Naive thymus-derived CD4-positive, alpha-beta T cell (primary cell): ENCODE results near the gene NLGN4X. TPM values are rescaled to one million over a fixed set of nuclear protein-coding genes. Genes with fewer than 3 reads are reported as not detected.

Experiments used
- ATAC-seq: fragments of 150-1000 bp; cut with Tn5 transposase; 2 replicates; pipeline ENCODE4 v1.10.0; 2021; ENCODE audit warnings: mild to moderate bottlenecking, moderate library complexity
- CTCF ChIA-PET: fragments of 350-600 bp; sonication (Branson Sonifier 250); formaldehyde crosslinking; loops from one replicate; lab custom pipeline; 2021; ENCODE audit warnings: antibody characterized with exemption; lab: Charles Lee
- POLR2A ChIA-PET: fragments of 350-600 bp; sonication (Branson Sonifier 250); formaldehyde crosslinking; loops from one replicate; lab custom pipeline; 2021; ENCODE audit warnings: antibody characterized with exemption, inconsistent platforms; lab: Charles Lee
- DNase-seq, 9 donors: peaks; one replicate each; pipeline versions ENCODE4 v3.0.0 to v3.0.0-alpha.2; 2020 to 2022; ENCODE audit warnings: mixed read lengths in 1 of 9
- H3K27ac ChIP-seq: one replicate; pipeline ENCODE4 v1.7.0; 2013; ENCODE audit warnings: mild to moderate bottlenecking, low read depth, low read length, moderate library complexity
- H3K27me3 ChIP-seq, 2 donors: one replicate each; pipeline ENCODE4 v1.7.0; 2013; ENCODE audit warnings: low read length in 2 of 2, mild to moderate bottlenecking in 2 of 2, moderate library complexity in 2 of 2; ENCODE audit not compliant: control insufficient read depth in 2 of 2, insufficient read depth in 2 of 2
- H3K36me3 ChIP-seq, 3 experiments: 1 replicate in 2 of 3; 2 replicates in 1 of 3; pipeline ENCODE4 v1.7.0; 2013; ENCODE audit warnings: low read length in 3 of 3, mild to moderate bottlenecking in 3 of 3, moderate library complexity in 1 of 3; ENCODE audit not compliant: insufficient read depth in 3 of 3, control insufficient read depth in 2 of 3
- H3K4me1 ChIP-seq, 2 donors: one replicate each; pipeline ENCODE4 v1.7.0; 2013; ENCODE audit warnings: low read length in 2 of 2, mild to moderate bottlenecking in 2 of 2, moderate library complexity in 1 of 2; ENCODE audit not compliant: control insufficient read depth in 2 of 2, insufficient read depth in 2 of 2
- H3K4me3 ChIP-seq: 2 replicates; pipeline ENCODE4 v1.7.0; 2013; ENCODE audit warnings: mild to moderate bottlenecking, low read length
- H3K9me3 ChIP-seq, 3 experiments: 1 replicate in 2 of 3; 2 replicates in 1 of 3; pipeline ENCODE4 v1.7.0; 2013; ENCODE audit warnings: low read length in 3 of 3; ENCODE audit not compliant: control insufficient read depth in 2 of 3
- H3K27ac Mint-ChIP-seq, 9 donors: one replicate each; pipeline ENCODE4 v1.8.0; 2020 to 2022; ENCODE audit warnings: mixed read lengths in 9 of 9, mild to moderate bottlenecking in 8 of 9, moderate library complexity in 5 of 9, inconsistent platforms in 2 of 9
- H3K27me3 Mint-ChIP-seq, 5 donors: one replicate each; pipeline ENCODE4 v1.8.0; 2021 to 2022; ENCODE audit warnings: mixed read lengths in 5 of 5, mild to moderate bottlenecking in 1 of 5
- H3K36me3 Mint-ChIP-seq, 5 donors: one replicate each; pipeline ENCODE4 v1.8.0; 2020 to 2022; ENCODE audit warnings: mixed read lengths in 5 of 5, mild to moderate bottlenecking in 3 of 5, inconsistent platforms in 1 of 5
- H3K4me1 Mint-ChIP-seq, 7 donors: one replicate each; pipeline ENCODE4 v1.8.0; 2020 to 2022; ENCODE audit warnings: mixed read lengths in 7 of 7, mild to moderate bottlenecking in 3 of 7, inconsistent platforms in 1 of 7
- H3K4me3 Mint-ChIP-seq, 10 donors: one replicate each; pipeline ENCODE4 v1.8.0; 2020 to 2022; ENCODE audit warnings: mild to moderate bottlenecking in 10 of 10, mixed read lengths in 10 of 10, moderate library complexity in 6 of 10, inconsistent platforms in 2 of 10
- H3K9me3 Mint-ChIP-seq, 11 donors: one replicate each; pipeline ENCODE4 v1.8.0; 2020 to 2022; ENCODE audit warnings: mixed read lengths in 11 of 11, mild to moderate bottlenecking in 4 of 11, inconsistent platforms in 1 of 11, moderate library complexity in 1 of 11
- intact Hi-C, 2 donors: fragments of 100-400 bp; cut with micrococcal nuclease; formaldehyde crosslinking; loops; one replicate each; pipeline ENCODE4 v1.15.1; 2023
- polyA plus RNA-seq, 2 donors: library from polyadenylated mRNA; unstranded; fragments of 300-500 nt; fragmentation: Illumina TruSeq; gene quantifications; one replicate each; pipeline ENCODE4 v1.2.3, GENCODE V29; 2021
- total RNA-seq, 6 experiments: library from RNA in 5 of 6; stranded (reverse) in 5 of 6; gene quantifications; 1 replicate in 5 of 6; 2 replicates in 1 of 6; pipeline ENCODE4 v1.2.3 and lab custom pipeline; 2021 to 2026

The NLGN4X gene
- total and polyA plus RNA-seq, 7 experiments from 2014 or later, result 0.17 TPM; not detected in 6

GRCh38 chrX:5998901-5999300 lies 229.8 kb downstream of the NLGN4X start:
- no peaks in the 10 kb centered on the region for H3K4me1 ChIP-seq
- Mint-ChIP-seq H3K4me3 (no peak overlapping the region), H3K9me3 (peaks cover 0 to 4% (median 0%) of the 10 kb centered on the region in 11 donors), H3K36me3 (no peaks in the 10 kb centered on the region), H3K27me3 (no peaks in the 10 kb centered on the region), H3K27ac (no peak overlapping the region), H3K4me1 (no peaks in the 10 kb centered on the region)
- H3K9me3 ChIP-seq, result no peaks in the 10 kb centered on the region
- H3K4me3 ChIP-seq, result no peak overlapping the region
- H3K36me3 ChIP-seq, result no peaks in the 10 kb centered on the region
- intact Hi-C loops, result no loop called here
- ATAC-seq, result no peak
- H3K27me3 ChIP-seq, result no peaks in the 10 kb centered on the region
- no peak overlapping the region for H3K27ac ChIP-seq
- ChIA-PET POLR2A (no interaction called here), CTCF (no interaction called here)
- no peak for DNase-seq

DNA sequence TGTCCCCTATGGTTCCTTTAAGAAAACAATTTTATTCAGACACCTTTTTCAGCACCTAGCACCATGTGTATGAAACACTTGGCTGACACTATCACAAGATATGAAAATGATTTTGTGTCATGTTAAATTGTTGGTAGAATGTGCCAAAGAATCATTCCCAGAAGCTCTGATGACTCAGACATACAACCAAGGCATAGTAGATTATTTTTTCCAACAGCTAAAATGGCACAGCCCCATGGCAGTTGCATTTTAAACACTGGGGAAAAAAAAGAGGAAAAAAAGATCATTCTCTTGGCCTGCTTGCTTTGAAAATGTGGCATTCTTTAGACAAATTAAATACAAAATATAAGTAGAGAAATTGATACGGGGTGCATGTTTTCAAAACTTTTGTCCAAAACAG lies 230.2 kb downstream of the NLGN4X start:
- Mint-ChIP-seq H3K4me1 (no peaks in the 10 kb centered on the region), H3K9me3 (peaks cover 0 to 4% (median 0%) of the 10 kb centered on the region in 11 donors), H3K4me3 (no peak overlapping the region), H3K36me3 (no peaks in the 10 kb centered on the region), H3K27ac (no peak overlapping the region), H3K27me3 (no peaks in the 10 kb centered on the region)
- Histone ChIP-seq H3K27ac (no peak overlapping the region), H3K36me3 (no peaks in the 10 kb centered on the region), H3K9me3 (no peaks in the 10 kb centered on the region), H3K4me1 (no peaks in the 10 kb centered on the region), H3K4me3 (no peak overlapping the region), H3K27me3 (no peaks in the 10 kb centered on the region)
- DNase-seq (no peak), ATAC-seq (no peak)
- CTCF ChIA-PET, result no interaction called here
- POLR2A ChIA-PET, result no interaction called here
- intact Hi-C loops, result no loop called here

DNA sequence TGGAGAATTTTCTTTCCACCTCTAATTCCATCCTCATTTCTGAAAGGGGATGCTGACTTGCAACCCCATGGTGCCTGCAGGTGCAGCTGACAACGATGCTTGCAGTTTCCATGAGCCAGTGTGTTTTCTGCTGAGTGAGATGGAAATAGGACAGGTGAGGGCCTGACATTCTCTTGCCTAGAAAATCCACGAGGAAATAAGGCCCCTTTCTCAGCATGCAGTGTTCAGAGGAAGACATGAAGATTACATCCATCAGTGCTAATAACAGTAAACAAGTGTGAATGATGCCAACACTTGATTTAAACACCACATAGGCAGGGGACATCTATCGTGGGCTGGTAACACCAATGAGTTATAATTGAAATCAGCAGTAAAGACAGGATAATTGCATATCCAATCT lies 237.3 kb downstream of the NLGN4X start:
- DNase-seq (no peak), ATAC-seq (no peak)
- Histone ChIP-seq H3K9me3 (no peaks in the 10 kb centered on the region), H3K4me3 (no peak overlapping the region), H3K4me1 (no peaks in the 10 kb centered on the region), H3K27me3 (no peaks in the 10 kb centered on the region), H3K36me3 (no peaks in the 10 kb centered on the region), H3K27ac (no peak overlapping the region)
- no peaks in the 10 kb centered on the region for H3K27me3 Mint-ChIP-seq
- intact Hi-C loops, result no loop called here
- no peaks in the 10 kb centered on the region for H3K4me1 Mint-ChIP-seq
- ChIA-PET CTCF (no interaction called here), POLR2A (no interaction called here)
- H3K9me3 Mint-ChIP-seq, result peaks cover 0 to 6% (median 0%) of the 10 kb centered on the region in 11 donors
- no peak overlapping the region for H3K4me3 Mint-ChIP-seq
- H3K27ac Mint-ChIP-seq, result no peak overlapping the region
- no peaks in the 10 kb centered on the region for H3K36me3 Mint-ChIP-seq

DNA sequence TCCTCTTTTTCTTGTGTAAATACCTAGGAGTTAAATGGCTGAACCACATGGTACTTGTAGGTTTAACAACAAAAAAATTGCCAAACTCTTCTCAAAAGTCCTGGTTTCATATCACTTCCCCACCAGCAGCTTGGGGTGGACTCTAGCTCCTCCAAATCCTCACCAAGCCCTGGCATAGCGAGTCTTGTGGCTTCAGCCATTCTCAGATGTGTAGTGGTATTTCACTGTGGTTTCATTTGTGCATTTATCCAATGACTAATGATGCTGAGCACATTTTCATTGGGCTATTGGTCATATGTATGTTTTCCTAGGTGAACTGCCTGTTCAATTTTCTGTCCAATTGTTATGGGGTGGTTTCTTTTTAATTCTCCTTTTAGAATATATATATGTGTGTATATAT lies 249.3 kb downstream of the NLGN4X start:
- Mint-ChIP-seq H3K9me3 (peaks cover 0 to 11% (median 0%) of the 10 kb centered on the region in 11 donors), H3K27me3 (no peaks in the 10 kb centered on the region), H3K27ac (no peak overlapping the region), H3K36me3 (no peaks in the 10 kb centered on the region), H3K4me3 (no peak overlapping the region), H3K4me1 (no peaks in the 10 kb centered on the region)
- ChIA-PET POLR2A (no interaction called here), CTCF (no interaction called here)
- Histone ChIP-seq H3K27ac (no peak overlapping the region), H3K9me3 (no peaks in the 10 kb centered on the region), H3K4me3 (no peak overlapping the region), H3K4me1 (no peaks in the 10 kb centered on the region), H3K36me3 (no peaks in the 10 kb centered on the region), H3K27me3 (no peaks in the 10 kb centered on the region)
- DNase-seq, result no peak
- ATAC-seq, result no peak
- intact Hi-C loops, result no loop called here

- Histone ChIP-seq H3K9me3 (no peaks in the 10 kb centered on the region), H3K27ac (no peak overlapping the region), H3K4me1 (no peaks in the 10 kb centered on the region), H3K4me3 (no peak overlapping the region), H3K27me3 (no peaks in the 10 kb centered on the region), H3K36me3 (no peaks in the 10 kb centered on the region)
- Mint-ChIP-seq H3K4me1 (no peaks in the 10 kb centered on the region), H3K9me3 (peaks cover 0 to 3% (median 0%) of the 10 kb centered on the region in 11 donors), H3K27ac (no peak overlapping the region), H3K4me3 (no peak overlapping the region), H3K36me3 (no peaks in the 10 kb centered on the region), H3K27me3 (no peaks in the 10 kb centered on the region)
- ChIA-PET CTCF (no interaction called here), POLR2A (no interaction called here)
- intact Hi-C loops, result no loop called here
- no peak for DNase-seq
- no peak for ATAC-seq
Measured at GRCh38 chrX:5976332-5976731, 252.3 kb downstream of the NLGN4X start.

GRCh38 chrX:5971300-5971699 lies 257.4 kb downstream of the NLGN4X start:
- CTCF ChIA-PET, result no interaction called here
- POLR2A ChIA-PET, result no interaction called here
- H3K27me3 Mint-ChIP-seq, result no peaks in the 10 kb centered on the region

GRCh38 chrX:5965406-5965805 lies 263.3 kb downstream of the NLGN4X start:
- Mint-ChIP-seq H3K4me3 (no peak overlapping the region), H3K27me3 (no peaks in the 10 kb centered on the region), H3K4me1 (no peaks in the 10 kb centered on the region), H3K27ac (no peak overlapping the region), H3K9me3 (peaks cover 0 to 3% (median 0%) of the 10 kb centered on the region in 11 donors), H3K36me3 (no peaks in the 10 kb centered on the region)
- Histone ChIP-seq H3K27ac (no peak overlapping the region), H3K27me3 (no peaks in the 10 kb centered on the region), H3K9me3 (no peaks in the 10 kb centered on the region), H3K4me3 (no peak overlapping the region), H3K4me1 (no peaks in the 10 kb centered on the region), H3K36me3 (no peaks in the 10 kb centered on the region)
- intact Hi-C loops, result no loop called here
- ChIA-PET POLR2A (no interaction called here), CTCF (no interaction called here)
- DNase-seq, result no peak
- ATAC-seq, result no peak

More at GRCh38 chrX:5971300-5971699, 257.4 kb downstream of the NLGN4X start:
- no peak for DNase-seq
- Histone ChIP-seq H3K36me3 (no peaks in the 10 kb centered on the region), H3K27me3 (no peaks in the 10 kb centered on the region), H3K4me1 (no peaks in the 10 kb centered on the region), H3K9me3 (no peaks in the 10 kb centered on the region), H3K4me3 (no peak overlapping the region), H3K27ac (no peak overlapping the region)
- H3K9me3 Mint-ChIP-seq, result peaks cover 0 to 3% (median 0%) of the 10 kb centered on the region in 11 donors
- no peaks in the 10 kb centered on the region for H3K4me1 Mint-ChIP-seq
- no peak overlapping the region for H3K27ac Mint-ChIP-seq
- no peak for ATAC-seq
- H3K4me3 Mint-ChIP-seq, result no peak overlapping the region
- intact Hi-C loops, result no loop called here
- H3K36me3 Mint-ChIP-seq, result no peaks in the 10 kb centered on the region
